ENCODE results near the gene FXYD5. TPM values are rescaled to one million over a fixed set of nuclear protein-coding genes. Genes with fewer than 3 reads are reported as not detected.
"Not testable (repeated sequence)": the region's sequence is repeated elsewhere in the genome, so short reads cannot be mapped to it uniquely, and the experiment has no call there.

Gene FXYD5
- total RNA-seq, 5 donors from 2014 or later (not counting 1 experiment from before 2014, with no cell fraction given): 440 to 616 (median 504) TPM

DNA sequence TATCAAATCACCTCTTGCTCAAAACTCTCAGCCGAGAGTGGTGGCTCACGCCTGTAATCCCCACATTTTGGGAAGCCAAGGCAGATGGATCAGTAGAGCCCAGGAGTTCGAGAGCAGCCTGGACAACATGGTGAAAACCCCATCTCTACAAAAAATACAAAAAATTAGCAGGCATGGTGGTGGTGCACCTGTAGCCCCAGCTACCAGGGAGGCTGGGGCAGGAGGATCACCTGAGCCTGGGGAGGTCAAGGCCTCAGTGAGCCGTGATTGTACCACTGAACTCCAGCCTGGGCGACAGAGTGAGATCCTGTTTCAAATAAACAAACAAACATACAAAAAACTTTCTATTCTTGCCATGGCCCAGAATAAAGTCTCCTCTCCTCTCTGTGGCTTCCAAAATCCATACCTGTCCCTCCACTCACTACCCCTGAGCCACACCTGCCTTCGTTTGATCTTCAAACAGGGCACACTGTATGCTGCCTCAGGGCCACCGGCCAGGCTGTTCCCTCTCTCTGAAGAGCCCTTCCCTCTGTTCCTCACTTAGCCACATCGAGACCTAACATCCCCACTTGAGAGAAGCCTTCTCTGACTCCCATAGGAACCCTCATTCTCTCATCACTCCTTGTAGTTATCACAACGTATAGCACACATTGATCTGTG, 26.0 kb upstream of the FXYD5 start:
- H3K36me3 Mint-ChIP-seq: no peaks in the 10 kb centered on the region
- ChIA-PET POLR2A (no interaction called here), CTCF (no interaction called here)
- Histone ChIP-seq H3K4me1 (ENCODE audit: control insufficient read depth in 1 of 2, extremely low read depth in 1 of 2, insufficient read depth in 2 of 2, low read length in 2 of 2) (peaks cover 0 to 12% of the 10 kb centered on the region in 2 experiments), H3K36me3 (ENCODE audit: control insufficient read depth in 2 of 2, extremely low read depth in 1 of 2, insufficient read depth in 1 of 2, low read length in 1 of 2) (no peaks in the 10 kb centered on the region), H3K4me3 (ENCODE audit: control insufficient read depth in 1 of 2, extremely low read depth in 1 of 2, low read length in 1 of 2) (no peak overlapping the region), H3K27me3 (replicated peaks in 1 of 2; ENCODE audit: control insufficient read depth in 2 of 2, extremely low read depth in 1 of 2, insufficient read depth in 2 of 2, low read length in 1 of 2) (no peaks in the 10 kb centered on the region), H3K27ac (ENCODE audit: low read length) (no peak overlapping the region), H3K9me3 (no peaks in the 10 kb centered on the region)
- DNase-seq (no peak), ATAC-seq (replicated peaks in 1 of 4) (no peak)
- no peak overlapping the region for H3K27ac Mint-ChIP-seq
- no peaks in the 10 kb centered on the region for H3K27me3 Mint-ChIP-seq
- peaks cover 0 to 12% (median 0%) of the 10 kb centered on the region in 3 donors for H3K9me3 Mint-ChIP-seq
- H3K4me1 Mint-ChIP-seq: peaks cover 14 to 18% (median 14%) of the 10 kb centered on the region in 3 donors
- WGBS (ENCODE audit: insufficient coverage): 79% methylated on average over 6 of the region's 9 CpGs
- H3K4me3 Mint-ChIP-seq: no peak overlapping the region

DNA sequence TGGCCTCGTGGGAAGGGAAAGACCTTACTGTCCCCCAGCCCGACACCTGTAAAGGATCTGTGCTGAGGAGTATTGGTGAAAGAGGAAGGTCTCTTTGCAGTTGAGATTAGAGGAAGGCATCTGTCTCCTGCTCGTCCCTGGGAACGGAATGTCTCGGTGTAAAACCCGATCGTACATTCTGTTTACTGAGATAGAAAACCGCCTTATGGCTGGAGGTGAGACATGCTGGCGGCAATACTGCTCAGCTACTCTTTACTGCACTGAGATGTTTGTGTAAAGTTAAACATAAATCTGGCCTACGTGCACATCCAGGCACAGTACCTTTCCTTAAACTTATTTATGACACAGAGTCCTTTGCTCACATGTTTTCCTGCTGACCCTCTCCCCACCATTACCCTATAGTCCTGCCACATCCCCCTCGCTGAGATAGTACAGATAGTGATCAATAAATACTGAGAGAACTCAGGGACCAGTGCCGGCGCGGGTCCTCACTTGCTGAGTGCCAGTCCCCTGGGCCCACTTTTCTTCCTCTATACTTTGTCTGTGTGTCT, 24.7 kb upstream of the FXYD5 start:
- H3K4me3 ChIP-seq (ENCODE audit: control insufficient read depth in 1 of 2, extremely low read depth in 1 of 2, low read length in 1 of 2); H3K36me3 Mint-ChIP-seq; DNase-seq; H3K27ac ChIP-seq (ENCODE audit: low read length); H3K36me3 ChIP-seq (ENCODE audit: control insufficient read depth in 2 of 2, extremely low read depth in 1 of 2, insufficient read depth in 1 of 2, low read length in 1 of 2); H3K27me3 ChIP-seq (replicated peaks in 1 of 2; ENCODE audit: control insufficient read depth in 2 of 2, extremely low read depth in 1 of 2, insufficient read depth in 2 of 2, low read length in 1 of 2); H3K4me1 Mint-ChIP-seq; CTCF ChIA-PET; ATAC-seq (replicated peaks in 1 of 4); H3K4me1 ChIP-seq (ENCODE audit: control insufficient read depth in 1 of 2, extremely low read depth in 1 of 2, insufficient read depth in 2 of 2, low read length in 2 of 2); H3K4me3 Mint-ChIP-seq; H3K27ac Mint-ChIP-seq; H3K27me3 Mint-ChIP-seq; H3K9me3 ChIP-seq: not testable (repeated sequence)
- WGBS (ENCODE audit: insufficient coverage): 51% methylated on average over 2 of the region's 14 CpGs
- POLR2A ChIA-PET: interaction anchor here in 1 of 2 donors (0.6 kb wide), 1 partner anchor 122 kb away, joined by 3 read pairs; no protein-coding TSS in a partner anchor
- peaks cover 0 to 12% (median 0%) of the 10 kb centered on the region in 3 donors for H3K9me3 Mint-ChIP-seq

DNA sequence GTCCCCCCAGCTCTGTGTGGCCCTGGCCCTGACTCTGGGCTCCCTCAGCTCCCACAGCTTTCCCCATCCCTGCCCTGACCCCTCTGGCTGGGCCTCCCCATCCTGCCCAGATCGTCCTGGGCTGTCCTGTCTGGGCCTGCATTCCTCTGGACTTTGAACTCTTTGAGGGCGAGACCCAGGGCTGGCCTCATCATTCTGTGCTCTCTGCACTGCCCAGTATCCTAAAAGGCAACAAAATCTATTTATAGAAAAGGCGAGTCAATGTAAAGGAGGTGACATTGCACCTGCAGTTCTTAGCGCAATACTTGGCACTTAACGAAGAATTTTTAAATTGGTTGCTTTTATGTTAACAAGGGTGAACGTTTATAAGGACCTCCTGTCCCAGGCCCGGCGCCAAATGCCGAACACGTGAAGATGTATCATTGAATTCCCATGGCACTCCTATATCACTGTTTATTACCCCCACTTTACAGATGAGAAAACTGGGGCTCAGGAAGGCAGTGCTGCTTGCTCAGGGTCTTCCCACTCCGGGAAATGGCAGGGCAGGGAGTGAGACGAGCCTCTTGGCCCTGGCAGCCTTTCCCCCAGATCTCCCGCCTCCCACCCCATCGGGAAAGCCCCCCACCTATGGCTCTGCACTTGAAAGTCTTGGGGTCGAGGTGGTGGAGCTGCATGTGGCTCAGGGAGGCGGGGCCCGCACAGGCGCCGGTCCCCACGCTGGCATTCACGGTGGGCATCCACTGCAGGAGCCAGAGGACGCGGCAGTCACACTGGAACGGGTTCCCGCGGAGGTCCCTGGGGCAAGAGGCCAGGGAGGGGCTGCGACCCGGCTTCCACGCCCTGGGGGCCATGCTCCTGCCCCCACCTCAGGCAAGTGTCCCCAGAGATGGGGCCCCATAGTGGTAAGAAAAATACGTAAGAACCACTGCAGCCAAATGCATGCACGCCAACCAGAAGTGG, 23.5 kb upstream of the FXYD5 start:
- CTCF ChIA-PET: no interaction called here

DNA sequence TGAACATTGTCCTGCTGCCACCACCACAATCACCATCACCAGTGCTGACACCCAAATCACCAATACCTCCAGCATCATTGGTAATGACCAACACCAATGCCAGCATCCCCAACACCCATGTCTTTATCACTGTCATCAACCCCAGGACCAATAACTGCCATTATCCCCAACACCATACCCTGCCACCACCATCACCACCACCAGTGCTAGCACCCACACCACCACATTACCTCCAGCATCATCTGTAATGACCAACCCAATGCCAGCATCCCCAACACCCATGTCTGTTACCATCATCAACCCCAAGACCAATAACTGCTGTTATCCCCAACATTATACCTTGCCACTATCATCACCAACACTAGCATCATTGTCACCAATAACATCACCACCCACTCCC, 22.3 kb upstream of the FXYD5 start:
- Mint-ChIP-seq H3K4me1 (peaks cover 0 to 10% (median 6%) of the 10 kb centered on the region in 3 donors), H3K9me3 (peaks cover 0 to 12% (median 0%) of the 10 kb centered on the region in 3 donors), H3K27ac (no peak overlapping the region), H3K27me3 (no peaks in the 10 kb centered on the region), H3K4me3 (no peak overlapping the region), H3K36me3 (no peaks in the 10 kb centered on the region)
- Histone ChIP-seq H3K27me3 (replicated peaks in 1 of 2; ENCODE audit: control insufficient read depth in 2 of 2, extremely low read depth in 1 of 2, insufficient read depth in 2 of 2, low read length in 1 of 2) (no peaks in the 10 kb centered on the region), H3K4me3 (ENCODE audit: control insufficient read depth in 1 of 2, extremely low read depth in 1 of 2, low read length in 1 of 2) (no peak overlapping the region), H3K9me3 (no peaks in the 10 kb centered on the region), H3K36me3 (ENCODE audit: control insufficient read depth in 2 of 2, extremely low read depth in 1 of 2, insufficient read depth in 1 of 2, low read length in 1 of 2) (no peaks in the 10 kb centered on the region), H3K4me1 (ENCODE audit: control insufficient read depth in 1 of 2, extremely low read depth in 1 of 2, insufficient read depth in 2 of 2, low read length in 2 of 2) (peaks cover 0 to 6% of the 10 kb centered on the region in 2 experiments), H3K27ac (ENCODE audit: low read length) (no peak overlapping the region)
- POLR2A ChIA-PET: no interaction called here
- DNase-seq (no peak), ATAC-seq (replicated peaks in 1 of 4) (no peak)
- CTCF ChIA-PET: no interaction called here

More for the DNA sequence above, 23.5 kb upstream of the FXYD5 start:
- no peaks in the 10 kb centered on the region for H3K27me3 Mint-ChIP-seq
- 85% methylated on average over 16 of the region's 31 CpGs for WGBS (ENCODE audit: insufficient coverage)
- Histone ChIP-seq H3K27me3 (replicated peaks in 1 of 2; ENCODE audit: control insufficient read depth in 2 of 2, extremely low read depth in 1 of 2, insufficient read depth in 2 of 2, low read length in 1 of 2) (no peaks in the 10 kb centered on the region), H3K4me1 (ENCODE audit: control insufficient read depth in 1 of 2, extremely low read depth in 1 of 2, insufficient read depth in 2 of 2, low read length in 2 of 2) (peaks cover 0 to 6% of the 10 kb centered on the region in 2 experiments), H3K9me3 (no peaks in the 10 kb centered on the region), H3K27ac (ENCODE audit: low read length) (no peak overlapping the region), H3K36me3 (ENCODE audit: control insufficient read depth in 2 of 2, extremely low read depth in 1 of 2, insufficient read depth in 1 of 2, low read length in 1 of 2) (no peaks in the 10 kb centered on the region), H3K4me3 (ENCODE audit: control insufficient read depth in 1 of 2, extremely low read depth in 1 of 2, low read length in 1 of 2) (no peak overlapping the region)
- no peak overlapping the region for H3K4me3 Mint-ChIP-seq
- POLR2A ChIA-PET: interaction anchor here in 1 of 2 donors (0.6 kb wide), 1 partner anchor 123 kb away, joined by 3 read pairs; no protein-coding TSS in a partner anchor
- no peak for ATAC-seq (replicated peaks in 1 of 4)
- peaks cover 0 to 12% (median 0%) of the 10 kb centered on the region in 3 donors for H3K9me3 Mint-ChIP-seq
- peaks cover 0 to 6% (median 6%) of the 10 kb centered on the region in 3 donors for H3K4me1 Mint-ChIP-seq
- DNase-seq: no peak
- no peaks in the 10 kb centered on the region for H3K36me3 Mint-ChIP-seq
- H3K27ac Mint-ChIP-seq: no peak overlapping the region

DNA sequence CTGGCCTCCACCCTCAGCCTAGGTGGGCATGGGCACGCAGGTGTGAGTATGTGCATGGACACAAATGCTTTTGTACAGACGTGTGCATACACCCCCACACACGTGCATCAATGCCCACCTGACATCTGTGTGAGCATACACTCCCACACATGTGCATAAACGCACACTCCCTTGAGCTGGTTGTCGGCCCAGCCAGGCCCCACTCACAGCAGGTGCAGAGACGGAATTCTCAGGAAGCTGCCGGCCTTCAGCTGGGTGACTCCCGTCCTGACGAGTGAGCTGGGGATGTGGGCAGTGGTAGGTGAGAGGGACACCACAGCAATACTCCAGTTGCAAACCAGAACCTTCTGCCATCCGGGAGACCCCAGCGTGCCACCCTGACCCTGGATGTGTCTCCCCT, 20.7 kb upstream of the FXYD5 start:
- CTCF ChIA-PET: no interaction called here
- H3K4me1 ChIP-seq (ENCODE audit: control insufficient read depth in 1 of 2, extremely low read depth in 1 of 2, insufficient read depth in 2 of 2, low read length in 2 of 2): peaks cover 0 to 6% of the 10 kb centered on the region in 2 experiments
- Mint-ChIP-seq H3K4me3 (no peak overlapping the region), H3K9me3 (peaks cover 0 to 12% (median 0%) of the 10 kb centered on the region in 3 donors), H3K36me3 (no peaks in the 10 kb centered on the region), H3K4me1 (peaks cover 0 to 12% (median 8%) of the 10 kb centered on the region in 3 donors), H3K27me3 (no peaks in the 10 kb centered on the region), H3K27ac (no peak overlapping the region)
- H3K27ac ChIP-seq (ENCODE audit: low read length): no peak overlapping the region
- POLR2A ChIA-PET: interaction anchor here in 1 of 2 donors (0.5 kb wide), 1 partner anchor 50 kb away, joined by 3 read pairs; no protein-coding TSS in a partner anchor
- ATAC-seq (replicated peaks in 1 of 4): no peak
- no peaks in the 10 kb centered on the region for H3K9me3 ChIP-seq
- WGBS (ENCODE audit: insufficient coverage): 84% methylated on average over 4 of the region's 11 CpGs
- H3K27me3 ChIP-seq (replicated peaks in 1 of 2; ENCODE audit: control insufficient read depth in 2 of 2, extremely low read depth in 1 of 2, insufficient read depth in 2 of 2, low read length in 1 of 2): peaks cover 0 to 2% of the 10 kb centered on the region in 2 experiments
- no peak for DNase-seq
- no peak overlapping the region for H3K4me3 ChIP-seq (ENCODE audit: control insufficient read depth in 1 of 2, extremely low read depth in 1 of 2, low read length in 1 of 2)
- H3K36me3 ChIP-seq (ENCODE audit: control insufficient read depth in 2 of 2, extremely low read depth in 1 of 2, insufficient read depth in 1 of 2, low read length in 1 of 2): no peaks in the 10 kb centered on the region

DNA sequence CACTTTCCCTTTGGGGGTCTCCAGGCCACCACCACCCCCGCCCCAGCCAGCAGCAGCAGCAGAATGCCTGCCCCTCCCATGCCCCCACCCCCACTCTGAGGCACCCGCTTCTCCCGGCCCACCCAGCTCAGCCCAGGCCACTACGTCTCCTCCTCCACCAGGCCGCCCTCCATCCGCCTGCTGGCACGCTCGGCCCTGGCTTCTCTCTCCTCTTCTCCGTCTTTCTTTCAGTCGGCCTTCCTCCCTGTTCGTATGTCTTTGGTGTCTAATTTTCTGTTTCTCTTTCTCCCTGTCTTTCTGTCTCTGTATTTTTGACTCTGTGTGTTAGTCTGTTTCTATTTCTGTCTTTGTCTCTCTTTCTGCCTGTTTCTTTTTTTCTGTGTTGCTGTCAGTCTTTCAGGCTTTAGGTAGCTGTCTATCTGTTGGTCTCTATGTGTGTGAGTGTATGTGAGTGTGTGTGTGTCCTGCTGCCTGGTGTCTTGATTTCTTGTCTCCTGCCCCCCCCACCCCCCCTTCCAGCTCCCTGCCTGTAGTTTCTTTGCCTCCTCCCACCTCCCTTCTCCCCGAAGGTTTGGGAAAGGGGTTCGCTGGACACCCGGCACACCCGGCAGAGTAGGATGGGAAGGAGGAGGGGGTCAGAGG, 19.8 kb upstream of the FXYD5 start, which contains the start of gene LGI4:
LGI4 (minus strand) TSS at position 459 of the 642 bp plus-strand sequence; CDS start at position 80, 379 bp downstream.
- Mint-ChIP-seq H3K4me3 (no peak within 1 kb of the TSS), H3K27me3 (no peaks in the 10 kb centered on the region), H3K4me1 (peaks cover 0 to 12% (median 8%) of the 10 kb centered on the region in 3 donors), H3K27ac (peak within 1 kb of the TSS in 1 of 2 donors; percentile 17), H3K36me3 (no peaks in the 10 kb centered on the region), H3K9me3 (peaks cover 0 to 12% (median 0%) of the 10 kb centered on the region in 3 donors)
- H3K4me3 ChIP-seq (ENCODE audit: control insufficient read depth in 1 of 2, extremely low read depth in 1 of 2, low read length in 1 of 2): no peak within 1 kb of the TSS
- ATAC-seq (replicated peaks in 1 of 4) (no peak), DNase-seq (no peak)
- 95% methylated on average over 4 of the region's 15 CpGs for WGBS (ENCODE audit: insufficient coverage)
- ChIA-PET POLR2A (interaction anchor here in 1 of 2 donors (0.5 kb wide), 1 partner anchor 49 kb away, joined by 3 read pairs; no protein-coding TSS in a partner anchor), CTCF (interaction anchor here in 1 of 2 donors (1.1 kb wide), 1 partner anchor 20 kb away, joined by 4 read pairs; the partner anchor contains the start of gene FXYD5)
- H3K36me3 ChIP-seq (ENCODE audit: control insufficient read depth in 2 of 2, extremely low read depth in 1 of 2, insufficient read depth in 1 of 2, low read length in 1 of 2): no peaks in the 10 kb centered on the region
- H3K27me3 ChIP-seq (replicated peaks in 1 of 2; ENCODE audit: control insufficient read depth in 2 of 2, extremely low read depth in 1 of 2, insufficient read depth in 2 of 2, low read length in 1 of 2): peaks cover 0 to 9% of the 10 kb centered on the region in 2 experiments
- H3K9me3 ChIP-seq: no peaks in the 10 kb centered on the region
- H3K27ac ChIP-seq (ENCODE audit: low read length): no peak within 1 kb of the TSS
- peaks cover 0 to 6% of the 10 kb centered on the region in 2 experiments for H3K4me1 ChIP-seq (ENCODE audit: control insufficient read depth in 1 of 2, extremely low read depth in 1 of 2, insufficient read depth in 2 of 2, low read length in 2 of 2)
